SIG-M5 treated with dmso at 0.1 percent for 504 hours (cell line): ENCODE results near the gene CEBPE.

Experiments
- DNase-seq: peaks from one replicate; lab custom pipeline; 2025; ENCODE audit not compliant: unreplicated experiment; lab: John Stamatoyannopoulos, UW

Gene CEBPE

GRCh38 chr14:23085458-23085857 is 33.6 kb downstream of the CEBPE start:
- no peak for DNase-seq

- DNase-seq = no peak
These were observed 38.6 kb downstream of the CEBPE start for GRCh38 chr14:23080474-23080873.

- DNase-seq = no peak
These were observed 39.3 kb downstream of the CEBPE start for GRCh38 chr14:23079716-23080115.

GRCh38 chr14:23078692-23079116 is 40.4 kb downstream of the CEBPE start:
- no peak for DNase-seq

- DNase-seq = no peak
These were observed 41.1 kb downstream of the CEBPE start for GRCh38 chr14:23077962-23078361.

- no peak for DNase-seq
These were observed 42.2 kb downstream of the CEBPE start for GRCh38 chr14:23076785-23077408.

- DNase-seq = no peak
These were observed 44.1 kb downstream of the CEBPE start for GRCh38 chr14:23074906-23075305.

- no peak for DNase-seq
These were observed 47.0 kb downstream of the CEBPE start for GRCh38 chr14:23071921-23072539.

- DNase-seq = no peak
These were observed 47.7 kb downstream of the CEBPE start for GRCh38 chr14:23071244-23071920.

GRCh38 chr14:23070262-23071129 is 48.6 kb downstream of the CEBPE start:
- no peak for DNase-seq

GRCh38 chr14:23069413-23069806 is 49.6 kb downstream of the CEBPE start:
- no peak for DNase-seq

- DNase-seq = no peak
These were observed 50.2 kb downstream of the CEBPE start for GRCh38 chr14:23068789-23069412.

GRCh38 chr14:23067847-23068788 is 50.9 kb downstream of the CEBPE start:
- DNase-seq = no peak
